MG63 (cell line): ENCODE measurements around the gene BHLHE23. TPM values are rescaled to one million over a fixed set of nuclear protein-coding genes. Genes with fewer than 3 reads are reported as not detected.

Experiments used
- DNase-seq: peaks from one replicate; pipeline ENCODE4 v3.0.0-alpha.2; 2020
- H3K27me3 ChIP-seq: fragments of 250-450 bp; sonication (Bioruptor Pico); 2 replicates; pipeline ENCODE4 v1.5.1; 2020; ENCODE audit warnings: mild to moderate bottlenecking, moderate library complexity
- H3K36me3 ChIP-seq: fragments of 250-450 bp; sonication (Bioruptor Pico); 2 replicates; pipeline ENCODE4 v1.5.1; 2020; ENCODE audit warnings: mild to moderate bottlenecking, moderate library complexity
- H3K4me3 ChIP-seq: fragments of 250-450 bp; sonication (Bioruptor Pico); 2 replicates; pipeline ENCODE4 v1.5.1; 2020; ENCODE audit warnings: mild to moderate bottlenecking, moderate library complexity
- H3K9me3 ChIP-seq: fragments of 250-450 bp; sonication (Bioruptor Pico); 2 replicates; pipeline ENCODE4 v1.5.1; 2020; ENCODE audit warnings: mild to moderate bottlenecking, moderate library complexity
- total RNA-seq: library from RNA; depleted of rRNA; stranded (reverse); fragments of >200 nt; shearing (Covaris generic); gene quantifications from 2 replicates; pipeline ENCODE4 v1.2.3, GENCODE V29; 2014; ENCODE audit warnings: low replicate concordance

Gene BHLHE23
- total RNA-seq, 1 experiment from 2014 or later, result not detected

GRCh38 chr20:63031251-63032014, 24.7 kb upstream of the BHLHE23 start:
- Histone ChIP-seq H3K27me3 (peaks cover 46% of the 10 kb centered on the region), H3K36me3 (no peaks in the 10 kb centered on the region)

GRCh38 chr20:63029358-63030121, 22.8 kb upstream of the BHLHE23 start:
- DNase-seq, result no peak
- H3K36me3 ChIP-seq, result no peaks in the 10 kb centered on the region
- peaks cover 40% of the 10 kb centered on the region for H3K27me3 ChIP-seq
- H3K9me3 ChIP-seq, result no peaks in the 10 kb centered on the region
- no peak overlapping the region for H3K4me3 ChIP-seq

More at GRCh38 chr20:63031251-63032014, 24.7 kb upstream of the BHLHE23 start:
- DNase-seq, result no peak
- H3K4me3 ChIP-seq, result no peak overlapping the region
- H3K9me3 ChIP-seq, result no peaks in the 10 kb centered on the region

- Histone ChIP-seq H3K27me3 (peaks cover 49% of the 10 kb centered on the region), H3K36me3 (no peaks in the 10 kb centered on the region), H3K4me3 (no peak overlapping the region), H3K9me3 (no peaks in the 10 kb centered on the region)
- DNase-seq, result no peak
Measured at GRCh38 chr20:63028461-63028921, 21.7 kb upstream of the BHLHE23 start.

GRCh38 chr20:63027922-63028389, 21.2 kb upstream of the BHLHE23 start:
- H3K4me3 ChIP-seq, result no peak overlapping the region
- H3K27me3 ChIP-seq, result peaks cover 49% of the 10 kb centered on the region
- no peak for DNase-seq
- H3K36me3 ChIP-seq, result no peaks in the 10 kb centered on the region
- H3K9me3 ChIP-seq, result no peaks in the 10 kb centered on the region

- no peaks in the 10 kb centered on the region for H3K9me3 ChIP-seq
- DNase-seq, result no peak
- H3K27me3 ChIP-seq, result peaks cover 47% of the 10 kb centered on the region
- H3K36me3 ChIP-seq, result no peaks in the 10 kb centered on the region
- H3K4me3 ChIP-seq, result no peak overlapping the region
Measured at GRCh38 chr20:63027221-63027921, 20.6 kb upstream of the BHLHE23 start.

- Histone ChIP-seq H3K36me3 (no peaks in the 10 kb centered on the region), H3K27me3 (peaks cover 43% of the 10 kb centered on the region), H3K4me3 (no peak overlapping the region), H3K9me3 (no peaks in the 10 kb centered on the region)
- no peak for DNase-seq
Measured at GRCh38 chr20:63026582-63027165, 19.9 kb upstream of the BHLHE23 start.

GRCh38 chr20:63025534-63026331, 19.0 kb upstream of the BHLHE23 start:
- Histone ChIP-seq H3K9me3 (no peaks in the 10 kb centered on the region), H3K27me3 (peaks cover 35% of the 10 kb centered on the region), H3K36me3 (no peaks in the 10 kb centered on the region), H3K4me3 (no peak overlapping the region)
- peak; percentile 60 for DNase-seq

GRCh38 chr20:63024573-63025392, 18.0 kb upstream of the BHLHE23 start:
- H3K27me3 ChIP-seq, result peaks cover 35% of the 10 kb centered on the region

GRCh38 chr20:63023936-63024571, 17.3 kb upstream of the BHLHE23 start:
- Histone ChIP-seq H3K27me3 (peaks cover 38% of the 10 kb centered on the region), H3K4me3 (no peak overlapping the region), H3K36me3 (no peaks in the 10 kb centered on the region), H3K9me3 (0 out of 2 replicates have a peak, but pooled peaks cover 2% of the 10 kb centered on the region)
- no peak for DNase-seq

More at GRCh38 chr20:63024573-63025392, 18.0 kb upstream of the BHLHE23 start:
- no peak for DNase-seq
- H3K9me3 ChIP-seq, result 0 out of 2 replicates have a peak, but pooled peaks cover 2% of the 10 kb centered on the region
- H3K4me3 ChIP-seq, result no peak overlapping the region
- no peaks in the 10 kb centered on the region for H3K36me3 ChIP-seq

- H3K4me3 ChIP-seq, result no peak overlapping the region
- peaks cover 42% of the 10 kb centered on the region for H3K27me3 ChIP-seq
- 0 out of 2 replicates have a peak, but pooled peaks cover 2% of the 10 kb centered on the region for H3K9me3 ChIP-seq
- no peaks in the 10 kb centered on the region for H3K36me3 ChIP-seq
- no peak for DNase-seq
Measured at GRCh38 chr20:63023071-63023935, 16.5 kb upstream of the BHLHE23 start.

GRCh38 chr20:63022501-63022900, 15.7 kb upstream of the BHLHE23 start:
- no peak for DNase-seq
- Histone ChIP-seq H3K9me3 (0 out of 2 replicates have a peak, but pooled peaks cover 2% of the 10 kb centered on the region), H3K4me3 (no peak overlapping the region), H3K27me3 (peaks cover 44% of the 10 kb centered on the region), H3K36me3 (no peaks in the 10 kb centered on the region)

GRCh38 chr20:63021356-63022321, 14.9 kb upstream of the BHLHE23 start:
- no peak for DNase-seq
- H3K36me3 ChIP-seq, result no peaks in the 10 kb centered on the region
- H3K27me3 ChIP-seq, result peaks cover 44% of the 10 kb centered on the region
- H3K4me3 ChIP-seq, result no peak overlapping the region
- 0 out of 2 replicates have a peak, but pooled peaks cover 2% of the 10 kb centered on the region for H3K9me3 ChIP-seq

GRCh38 chr20:63020681-63021080, 13.9 kb upstream of the BHLHE23 start:
- Histone ChIP-seq H3K9me3 (0 out of 2 replicates have a peak, but pooled peaks cover 2% of the 10 kb centered on the region), H3K4me3 (no peak overlapping the region), H3K27me3 (peaks cover 44% of the 10 kb centered on the region), H3K36me3 (no peaks in the 10 kb centered on the region)
- DNase-seq, result no peak
